Tibial nerve (tissue), 4 donors: Measurements from ENCODE around the gene RSPH3.

Experiments
- CTCF ChIP-seq, 5 experiments: fragments of 200-600 bp in 3 of 5; fragments of 450-650 bp in 2 of 5; sonication (generic) in 3 of 5; IDR thresholded peaks; one replicate each; pipeline ENCODE4 v1.5.1; 2016 to 2019; ENCODE audit warnings: antibody characterized with exemption in 5 of 5, mild to moderate bottlenecking in 3 of 5, moderate library complexity in 2 of 5
- EP300 ChIP-seq, 2 donors: sonication (generic); formaldehyde crosslinking; IDR thresholded peaks; one replicate each; pipeline ENCODE4 v1.6.1; 2017; ENCODE audit warnings: antibody characterized with exemption in 2 of 2, mild to moderate bottlenecking in 1 of 2
- POLR2A ChIP-seq, 2 donors: fragments of 450-650 bp; IDR thresholded peaks; one replicate each; pipeline ENCODE4 v1.6.1; 2017; ENCODE audit warnings: antibody characterized with exemption in 2 of 2, mild to moderate bottlenecking in 2 of 2, moderate library complexity in 2 of 2

- TF ChIP-seq POLR2A (IDR thresholded peaks at IDR 0.05) (no peak), EP300 (IDR thresholded peaks at IDR 0.05) (no peak), CTCF (IDR thresholded peaks at IDR 0.05) (no peak)
Observed at GRCh38 chr6:159013229-159013628, 13.2 kb upstream of the RSPH3 start.
